GM12892 (cell line): ENCODE data around the gene NMNAT2.

Source experiments
- POLR2A ChIP-seq: IDR thresholded peaks from 2 replicates; pipeline ENCODE4 v1.6.1; 2011; ENCODE audit warnings: low read depth, low read length, control low read depth
- POLR2AphosphoS5 ChIP-seq: IDR thresholded peaks from 2 replicates; pipeline ENCODE4 v1.6.1; 2011; ENCODE audit warnings: low read depth, low read length, control low read depth
- TAF1 ChIP-seq: IDR thresholded peaks from 2 replicates; pipeline ENCODE4 v1.6.1; 2011; ENCODE audit warnings: low read depth, mild to moderate bottlenecking, control low read depth, low read length, borderline replicate concordance

DNA sequence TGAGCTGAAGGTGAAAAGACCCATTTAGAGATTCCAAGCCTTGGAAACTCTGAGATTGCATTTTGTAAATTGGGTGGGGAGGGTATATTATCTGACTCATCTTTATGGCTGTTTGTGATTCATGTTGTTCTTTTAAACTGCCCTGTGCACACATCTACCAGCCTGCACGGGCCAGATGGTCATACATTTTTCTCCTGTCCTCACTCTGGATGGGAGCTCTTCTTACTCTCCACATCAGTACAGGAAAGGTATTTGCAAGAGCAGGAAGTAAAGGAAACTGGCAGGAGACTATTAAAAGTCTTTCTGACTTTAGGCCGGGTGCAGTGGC lies 14.3 kb upstream of the NMNAT2 start:
- TF ChIP-seq POLR2AphosphoS5, result no peak
- no peak for TF ChIP-seq POLR2A
- TF ChIP-seq TAF1, result no peak
